Mesenchymal stem cell (in vitro differentiated cells and primary cell): ENCODE results near the gene PPME1.
"Not testable (repeated sequence)": the region's sequence is repeated elsewhere in the genome, so short reads cannot be mapped to it uniquely, and the experiment has no call there.

Experiments used
- DNase-seq: peaks from one replicate; pipeline ENCODE4 v3.0.0-alpha.2; 2013
- H2AFZ ChIP-seq: one replicate; pipeline ENCODE4 v1.6.1; 2013; ENCODE audit warnings: low read depth, mild to moderate bottlenecking, control low read depth, inconsistent platforms, low read length, moderate library complexity
- H2AK5ac ChIP-seq: 2 replicates; pipeline ENCODE4 v1.6.1; 2013; ENCODE audit warnings: low read length, moderate library complexity, mild to moderate bottlenecking, inconsistent platforms; ENCODE audit not compliant: severe bottlenecking
- H2BK120ac ChIP-seq: one replicate; pipeline ENCODE4 v1.6.1; 2013; ENCODE audit warnings: low read depth, mild to moderate bottlenecking, inconsistent platforms, low read length, moderate library complexity
- H2BK12ac ChIP-seq, 2 experiments: one replicate each; pipeline ENCODE4 v1.6.1; 2013; ENCODE audit warnings: inconsistent platforms in 2 of 2, low read length in 2 of 2, mild to moderate bottlenecking in 2 of 2, moderate library complexity in 2 of 2, control low read depth in 1 of 2
- H2BK15ac ChIP-seq: one replicate; pipeline ENCODE4 v1.6.1; 2013; ENCODE audit warnings: mild to moderate bottlenecking, low read depth, inconsistent platforms; ENCODE audit not compliant: poor library complexity, severe bottlenecking
- H2BK5ac ChIP-seq: 2 replicates; pipeline ENCODE4 v1.6.1; 2013; ENCODE audit warnings: low read depth, mild to moderate bottlenecking, low read length, control low read depth, inconsistent platforms; ENCODE audit not compliant: poor library complexity, severe bottlenecking
- H3K14ac ChIP-seq, 2 experiments: one replicate each; pipeline ENCODE4 v1.6.1; 2013; ENCODE audit warnings: inconsistent platforms in 2 of 2, low read length in 2 of 2, control low read depth in 1 of 2, mild to moderate bottlenecking in 1 of 2, moderate library complexity in 1 of 2
- H3K18ac ChIP-seq, 2 experiments: one replicate each; pipeline ENCODE4 v1.6.1; 2013; ENCODE audit warnings: inconsistent platforms in 2 of 2, low read length in 2 of 2, control low read depth in 1 of 2, low read depth in 1 of 2, mild to moderate bottlenecking in 1 of 2
- H3K23ac ChIP-seq, 2 experiments: one replicate each; pipeline ENCODE4 v1.6.1; 2013; ENCODE audit warnings: inconsistent platforms in 2 of 2, low read length in 2 of 2, mild to moderate bottlenecking in 2 of 2, moderate library complexity in 2 of 2, control low read depth in 1 of 2
- H3K27ac ChIP-seq: 2 replicates; pipeline ENCODE4 v1.5.1; 2013; ENCODE audit warnings: mild to moderate bottlenecking, moderate library complexity, low read length, control low read depth, inconsistent platforms; ENCODE audit not compliant: poor library complexity, severe bottlenecking
- H3K27me3 ChIP-seq, 2 experiments: 2 replicates each; pipeline versions ENCODE4 v1.6.1 to v1.7.0; 2013; ENCODE audit warnings: low read length in 2 of 2, mild to moderate bottlenecking in 2 of 2, moderate library complexity in 2 of 2, control low read depth in 1 of 2, inconsistent platforms in 1 of 2; ENCODE audit not compliant: control insufficient read depth in 1 of 2, insufficient read depth in 1 of 2
- H3K36me3 ChIP-seq, 2 experiments: 2 replicates each; pipeline versions ENCODE4 v1.6.1 to v1.7.0; 2013; ENCODE audit warnings: low read length in 2 of 2, control low read depth in 1 of 2, inconsistent platforms in 1 of 2, low read depth in 1 of 2, mild to moderate bottlenecking in 1 of 2; ENCODE audit not compliant: insufficient read depth in 2 of 2, control insufficient read depth in 1 of 2
- H3K4ac ChIP-seq, 2 experiments: one replicate each; pipeline ENCODE4 v1.6.1; 2013; ENCODE audit warnings: inconsistent platforms in 2 of 2, low read length in 2 of 2, mild to moderate bottlenecking in 2 of 2, moderate library complexity in 2 of 2, control low read depth in 1 of 2, low read depth in 1 of 2
- H3K4me1 ChIP-seq: 2 replicates; pipeline ENCODE4 v1.6.1; 2013; ENCODE audit warnings: low read depth, low read length, control low read depth; ENCODE audit not compliant: control insufficient read depth, insufficient read depth
- H3K4me2 ChIP-seq: 2 replicates; pipeline ENCODE4 v1.6.1; 2013; ENCODE audit warnings: low read length, mild to moderate bottlenecking, inconsistent platforms; ENCODE audit not compliant: poor library complexity, severe bottlenecking
- H3K4me3 ChIP-seq, 2 experiments: 2 replicates each; pipeline versions ENCODE4 v1.5.1 to v1.7.0; 2013; ENCODE audit warnings: low read length in 2 of 2, mild to moderate bottlenecking in 2 of 2, control low read depth in 1 of 2, low read depth in 1 of 2; ENCODE audit not compliant: insufficient read depth in 1 of 2
- H3K79me1 ChIP-seq: replicated peaks from 2 replicates; pipeline ENCODE4 v1.6.1; 2013; ENCODE audit warnings: mild to moderate bottlenecking, control low read depth, low read length, inconsistent platforms; ENCODE audit not compliant: poor library complexity, severe bottlenecking
- H3K9ac ChIP-seq: 2 replicates; pipeline ENCODE4 v1.7.0; 2013; ENCODE audit warnings: mild to moderate bottlenecking, low read length, moderate library complexity
- H3K9me3 ChIP-seq: 2 replicates; pipeline ENCODE4 v1.7.0; 2013; ENCODE audit warnings: mild to moderate bottlenecking, low read length; ENCODE audit not compliant: control insufficient read depth
- H4K8ac ChIP-seq: one replicate; pipeline ENCODE4 v1.6.1; 2013; ENCODE audit warnings: inconsistent platforms, mild to moderate bottlenecking, low read length, moderate library complexity
- H4K91ac ChIP-seq: one replicate; pipeline ENCODE4 v1.6.1; 2013; ENCODE audit warnings: mild to moderate bottlenecking, low read length, inconsistent platforms
- WGBS: methylation state at CpG from one replicate; pipeline ENCODE4 v1.1.7; 2013; ENCODE audit warnings: mixed read lengths; 5-methylcytosine and 5-hydroxymethylcytosine counted together

Gene PPME1

DNA sequence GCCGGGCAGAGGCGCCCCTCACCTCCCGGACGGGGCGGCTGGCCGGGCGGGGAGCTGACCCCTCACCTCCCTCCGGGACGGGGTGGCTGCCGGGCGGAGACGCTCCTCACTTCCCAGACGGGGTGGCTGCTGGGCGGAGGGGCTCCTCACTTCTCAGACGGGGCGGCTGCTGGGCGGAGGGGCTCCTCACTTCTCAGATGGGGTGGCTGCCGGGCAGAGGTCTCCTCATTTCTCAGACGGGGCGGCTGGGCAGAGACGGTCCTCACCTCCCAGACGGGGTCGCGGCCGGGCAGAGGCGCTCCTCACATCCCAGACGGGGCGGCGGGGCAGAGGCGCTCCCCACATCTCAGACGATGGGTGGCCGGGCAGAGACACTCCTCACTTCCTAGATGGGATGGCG is 42.0 kb upstream of the PPME1 start:
- H3K9ac ChIP-seq, H3K4me1 ChIP-seq, H2BK120ac ChIP-seq, H2BK5ac ChIP-seq, H3K23ac ChIP-seq, H3K4ac ChIP-seq, H3K4me3 ChIP-seq, H2AK5ac ChIP-seq, H3K9me3 ChIP-seq, H3K4me2 ChIP-seq, H3K14ac ChIP-seq, H4K8ac ChIP-seq, H3K27ac ChIP-seq, H3K79me1 ChIP-seq, H3K18ac ChIP-seq, H2BK15ac ChIP-seq, DNase-seq, H3K27me3 ChIP-seq, H4K91ac ChIP-seq, H2BK12ac ChIP-seq, H2AFZ ChIP-seq: not testable (repeated sequence)
- over 99% methylated on average over 16 of the region's 33 CpGs for WGBS
- H3K36me3 ChIP-seq, result peaks cover 4 to 29% of the 10 kb centered on the region in 2 experiments

DNA sequence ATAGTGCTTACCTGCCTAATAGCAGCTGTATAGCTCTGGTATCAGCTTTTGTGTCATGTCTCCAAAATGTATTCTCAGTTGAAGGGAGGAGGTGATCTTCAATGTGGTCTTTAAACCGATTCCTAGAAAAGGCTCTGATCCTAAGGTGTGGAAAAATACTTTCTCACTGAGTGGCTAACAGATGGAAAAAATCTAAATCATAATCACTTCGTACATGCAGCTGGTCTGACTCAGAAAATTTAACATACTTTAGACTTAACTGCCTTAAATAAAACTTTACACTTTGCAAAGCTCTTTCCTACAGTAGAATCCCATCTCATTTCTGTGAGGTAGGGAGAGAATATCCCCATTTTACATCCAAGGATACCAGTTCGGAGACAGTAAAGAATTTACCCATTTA is 38.3 kb upstream of the PPME1 start:
- Histone ChIP-seq H2AFZ (no peak overlapping the region), H3K9me3 (no peaks in the 10 kb centered on the region), H3K4me1 (peaks cover 3% of the 10 kb centered on the region), H3K14ac (no peak overlapping the region), H3K27me3 (no peaks in the 10 kb centered on the region), H3K27ac (peak overlapping the region; percentile 41), H2BK120ac (no peak overlapping the region), H3K23ac (no peak overlapping the region), H2BK12ac (no peak overlapping the region), H4K8ac (no peak overlapping the region), H3K4me3 (no peak overlapping the region), H3K36me3 (peaks cover 0 to 41% of the 10 kb centered on the region in 2 experiments), H3K9ac (no peak overlapping the region), H4K91ac (no peak overlapping the region), H3K4me2 (no peak overlapping the region), H3K18ac (no peak overlapping the region), H2BK15ac (no peak overlapping the region), H2AK5ac (no peak overlapping the region), H3K79me1 (peaks cover 2% of the 10 kb centered on the region), H3K4ac (no peak overlapping the region), H2BK5ac (no peak overlapping the region)
- DNase-seq, result no peak
- WGBS, result 92% methylated on average over 2 of the region's 3 CpGs

DNA sequence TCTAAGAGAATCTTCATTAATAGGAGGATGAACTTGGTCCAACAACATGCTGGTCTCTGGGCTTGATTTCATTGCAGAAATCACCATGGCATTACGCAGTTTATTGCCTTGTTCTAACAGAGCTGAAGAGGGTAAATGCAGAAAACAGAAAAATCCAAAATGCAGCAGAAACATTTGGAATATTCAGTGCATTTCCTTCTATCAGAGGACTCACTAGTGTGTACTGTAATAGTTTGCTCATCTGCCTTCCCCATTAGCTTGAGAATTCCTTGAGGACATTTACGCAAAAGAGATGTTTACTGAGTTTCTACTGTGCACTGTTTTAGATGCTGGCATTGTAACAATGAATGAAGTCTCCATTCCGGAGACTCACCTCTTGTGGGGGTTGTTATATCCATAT is 37.7 kb upstream of the PPME1 start:
- Histone ChIP-seq H2AFZ (no peak overlapping the region), H2BK15ac (no peak overlapping the region), H4K91ac (no peak overlapping the region), H3K14ac (no peak overlapping the region), H3K9ac (no peak overlapping the region), H2AK5ac (no peak overlapping the region), H3K18ac (no peak overlapping the region), H3K27ac (peak overlapping the region; percentile 0), H3K27me3 (no peaks in the 10 kb centered on the region), H3K4me3 (no peak overlapping the region), H3K4ac (no peak overlapping the region), H3K79me1 (peaks cover 2% of the 10 kb centered on the region), H2BK5ac (no peak overlapping the region), H3K36me3 (peaks cover 0 to 41% of the 10 kb centered on the region in 2 experiments), H2BK120ac (no peak overlapping the region), H3K4me2 (no peak overlapping the region), H3K23ac (no peak overlapping the region), H2BK12ac (no peak overlapping the region), H3K4me1 (peaks cover 3% of the 10 kb centered on the region), H4K8ac (no peak overlapping the region), H3K9me3 (no peaks in the 10 kb centered on the region)
- WGBS, result 95% methylated on average over 2 of the region's 3 CpGs
- no peak for DNase-seq

DNA sequence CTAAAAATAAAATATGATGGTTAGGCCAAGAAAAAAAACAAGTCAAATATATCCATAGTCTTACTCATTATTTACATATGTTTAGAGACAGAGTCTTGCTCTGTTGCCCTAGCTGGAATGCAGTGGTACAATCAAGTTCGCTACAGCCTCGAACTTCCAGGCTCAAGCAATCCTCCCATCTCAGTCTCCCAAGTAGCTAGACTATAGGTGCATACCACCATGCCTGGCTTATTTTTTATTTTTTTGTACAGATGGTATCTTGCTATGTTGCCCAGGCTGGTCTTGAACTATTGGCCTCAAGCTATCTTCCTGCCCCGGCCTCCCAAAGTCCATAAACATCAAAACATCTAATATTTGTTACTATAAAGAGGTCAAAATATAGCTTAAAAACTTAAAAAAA is 36.4 kb upstream of the PPME1 start:
- Histone ChIP-seq H2BK120ac (no peak overlapping the region), H3K18ac (no peak overlapping the region), H3K36me3 (peaks cover 0 to 41% of the 10 kb centered on the region in 2 experiments), H3K4ac (no peak overlapping the region), H3K4me3 (no peak overlapping the region), H4K8ac (no peak overlapping the region), H2BK12ac (no peak overlapping the region), H3K9ac (peak overlapping the region; percentile 42), H3K4me1 (peaks cover 3% of the 10 kb centered on the region), H3K27ac (peak overlapping the region; percentile 99), H3K14ac (no peak overlapping the region), H3K23ac (no peak overlapping the region), H4K91ac (no peak overlapping the region), H3K27me3 (no peaks in the 10 kb centered on the region), H2BK5ac (peak overlapping the region; percentile 97), H3K79me1 (peaks cover 2% of the 10 kb centered on the region), H3K9me3 (no peaks in the 10 kb centered on the region), H2AK5ac (peak overlapping the region; percentile 91), H3K4me2 (no peak overlapping the region), H2AFZ (no peak overlapping the region), H2BK15ac (no peak overlapping the region)
- WGBS, result 95% methylated on average over 2 of the region's 3 CpGs
- no peak for DNase-seq
